ENCODE data around the gene TPSG1.

DNA sequence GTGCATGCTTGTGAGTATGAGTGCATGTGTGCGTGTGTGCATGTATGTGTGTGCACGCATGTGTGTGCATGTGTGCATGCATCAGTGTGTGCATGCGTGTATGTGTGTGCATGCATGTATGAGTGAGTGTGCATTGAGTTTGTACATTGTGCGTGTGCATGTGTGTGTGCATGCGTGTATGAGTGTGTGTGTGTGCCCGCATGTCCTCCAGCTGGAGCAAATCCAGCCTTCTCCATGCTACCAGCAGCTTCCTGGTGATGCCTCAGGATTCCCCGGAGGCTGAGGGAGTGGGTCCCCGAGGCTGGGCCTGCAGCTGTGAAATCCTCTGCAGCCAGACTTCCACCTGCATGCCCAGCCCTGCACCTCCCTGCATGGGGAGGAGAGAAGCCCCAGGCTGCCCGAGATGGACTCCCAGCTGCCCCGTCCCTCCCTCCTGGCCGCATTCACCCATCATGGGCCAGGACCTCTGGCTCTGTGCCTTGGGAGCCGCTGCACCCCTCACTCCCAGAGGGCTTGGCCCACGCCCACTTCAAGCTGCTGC lies 40.1 kb upstream of the TPSG1 start:
- TF ChIP-seq, protein P1, sequence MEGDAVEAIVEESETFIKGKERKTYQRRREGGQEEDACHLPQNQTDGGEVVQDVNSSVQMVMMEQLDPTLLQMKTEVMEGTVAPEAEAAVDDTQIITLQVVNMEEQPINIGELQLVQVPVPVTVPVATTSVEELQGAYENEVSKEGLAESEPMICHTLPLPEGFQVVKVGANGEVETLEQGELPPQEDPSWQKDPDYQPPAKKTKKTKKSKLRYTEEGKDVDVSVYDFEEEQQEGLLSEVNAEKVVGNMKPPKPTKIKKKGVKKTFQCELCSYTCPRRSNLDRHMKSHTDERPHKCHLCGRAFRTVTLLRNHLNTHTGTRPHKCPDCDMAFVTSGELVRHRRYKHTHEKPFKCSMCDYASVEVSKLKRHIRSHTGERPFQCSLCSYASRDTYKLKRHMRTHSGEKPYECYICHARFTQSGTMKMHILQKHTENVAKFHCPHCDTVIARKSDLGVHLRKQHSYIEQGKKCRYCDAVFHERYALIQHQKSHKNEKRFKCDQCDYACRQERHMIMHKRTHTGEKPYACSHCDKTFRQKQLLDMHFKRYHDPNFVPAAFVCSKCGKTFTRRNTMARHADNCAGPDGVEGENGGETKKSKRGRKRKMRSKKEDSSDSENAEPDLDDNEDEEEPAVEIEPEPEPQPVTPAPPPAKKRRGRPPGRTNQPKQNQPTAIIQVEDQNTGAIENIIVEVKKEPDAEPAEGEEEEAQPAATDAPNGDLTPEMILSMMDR (IDR thresholded peaks at IDR 0.05): no peak
- no peak for TF ChIP-seq POLR2A (IDR thresholded peaks at IDR 0.05)
